RWPE2 (cell line): ENCODE measurements around the gene PCF11.

Source experiments
- ATAC-seq: fragments of 200-7000 bp; cut with Tn5 transposase; 3 replicates; pipeline ENCODE4 v1.9.1; 2021; ENCODE audit warnings: low read depth
- DNase-seq: peaks from one replicate; pipeline ENCODE4 v3.0.0-alpha.2; 2020; ENCODE audit warnings: low spot score
- H3K27ac ChIP-seq: fragments of 450-650 bp; 2 replicates; pipeline ENCODE4 v1.5.1; 2017; ENCODE audit warnings: mild to moderate bottlenecking; ENCODE audit not compliant: poor library complexity, severe bottlenecking
- H3K27me3 ChIP-seq: fragments of 250-450 bp; sonication (Bioruptor Pico); 2 replicates; pipeline ENCODE4 v1.5.1; 2021; ENCODE audit warnings: mild to moderate bottlenecking, moderate library complexity; ENCODE audit not compliant: insufficient read depth, poor library complexity, severe bottlenecking
- H3K36me3 ChIP-seq: fragments of 250-450 bp; sonication (Bioruptor Pico); 2 replicates; pipeline ENCODE4 v1.5.1; 2020; ENCODE audit warnings: low read depth, mild to moderate bottlenecking, moderate library complexity
- H3K4me1 ChIP-seq: fragments of 250-450 bp; sonication (Bioruptor Pico); 2 replicates; pipeline ENCODE4 v1.5.1; 2021; ENCODE audit warnings: mild to moderate bottlenecking, moderate library complexity; ENCODE audit not compliant: insufficient read depth, poor library complexity, severe bottlenecking
- H3K4me3 ChIP-seq: fragments of 250-450 bp; sonication (Bioruptor Pico); 2 replicates; pipeline ENCODE4 v1.5.1; 2021; ENCODE audit warnings: mild to moderate bottlenecking, moderate library complexity; ENCODE audit not compliant: severe bottlenecking
- H3K9me3 ChIP-seq: fragments of 250-450 bp; sonication (Bioruptor Pico); 2 replicates; pipeline ENCODE4 v1.5.1; 2021; ENCODE audit warnings: mild to moderate bottlenecking, moderate library complexity; ENCODE audit not compliant: severe bottlenecking
- CTCF ChIP-seq: fragments of 450-650 bp; IDR thresholded peaks from one replicate; pipeline ENCODE4 v1.5.1; 2017; ENCODE audit warnings: mild to moderate bottlenecking, moderate library complexity; ENCODE audit not compliant: poor library complexity, severe bottlenecking

Gene PCF11

GRCh38 chr11:83152264-83152663 lies 4.7 kb upstream of the PCF11 start:
- no peak for TF ChIP-seq CTCF
- DNase-seq (no peak), ATAC-seq (no peak)

GRCh38 chr11:83153764-83154163 lies 3.2 kb upstream of the PCF11 start:
- no peak for ATAC-seq
- Histone ChIP-seq H3K27ac (no peak overlapping the region), H3K9me3 (no peaks in the 10 kb centered on the region), H3K27me3 (no peaks in the 10 kb centered on the region), H3K4me1 (peaks cover 10% of the 10 kb centered on the region), H3K36me3 (peaks cover 11% of the 10 kb centered on the region), H3K4me3 (no peak overlapping the region)
- no peak for TF ChIP-seq CTCF
- no peak for DNase-seq

More at GRCh38 chr11:83152264-83152663, 4.7 kb upstream of the PCF11 start:
- no peaks in the 10 kb centered on the region for H3K36me3 ChIP-seq
- H3K27ac ChIP-seq, result no peak overlapping the region
- H3K4me3 ChIP-seq, result no peak overlapping the region
- H3K9me3 ChIP-seq, result no peaks in the 10 kb centered on the region
- no peaks in the 10 kb centered on the region for H3K27me3 ChIP-seq
- H3K4me1 ChIP-seq, result peaks cover 10% of the 10 kb centered on the region

GRCh38 chr11:83156144-83156995 lies 561 bp upstream of the PCF11 start:
- Histone ChIP-seq H3K27ac (peak overlapping the region; percentile 84), H3K9me3 (no peaks in the 10 kb centered on the region), H3K4me1 (peaks cover 18% of the 10 kb centered on the region), H3K27me3 (no peaks in the 10 kb centered on the region), H3K36me3 (peaks cover 35% of the 10 kb centered on the region), H3K4me3 (peak overlapping the region; percentile 47)
- DNase-seq (peak; percentile 99), ATAC-seq (peak; percentile 90)
- TF ChIP-seq CTCF, result no peak

- Histone ChIP-seq H3K4me1 (peaks cover 16% of the 10 kb centered on the region), H3K36me3 (peaks cover 43% of the 10 kb centered on the region)
Measured at GRCh38 chr11:83157594-83158356, 844 bp downstream of the PCF11 start.

More at GRCh38 chr11:83157594-83158356, 844 bp downstream of the PCF11 start:
- no peak for TF ChIP-seq CTCF
- DNase-seq (no peak), ATAC-seq (no peak)
- H3K4me3 ChIP-seq, result peak overlapping the region; percentile 80
- no peaks in the 10 kb centered on the region for H3K27me3 ChIP-seq
- H3K9me3 ChIP-seq, result no peaks in the 10 kb centered on the region
- H3K27ac ChIP-seq, result peak overlapping the region; percentile 84
